GM19372 (cell line): ENCODE data around the gene ATP5ME.

Experiments used
- ATAC-seq: cut with Tn5 transposase; IDR thresholded peaks from one replicate; pipeline ENCODE4 v1.9.1; 2021; ENCODE audit warnings: mild to moderate bottlenecking, low read depth, moderate library complexity; ENCODE audit not compliant: unreplicated experiment

ATP5ME gene

DNA sequence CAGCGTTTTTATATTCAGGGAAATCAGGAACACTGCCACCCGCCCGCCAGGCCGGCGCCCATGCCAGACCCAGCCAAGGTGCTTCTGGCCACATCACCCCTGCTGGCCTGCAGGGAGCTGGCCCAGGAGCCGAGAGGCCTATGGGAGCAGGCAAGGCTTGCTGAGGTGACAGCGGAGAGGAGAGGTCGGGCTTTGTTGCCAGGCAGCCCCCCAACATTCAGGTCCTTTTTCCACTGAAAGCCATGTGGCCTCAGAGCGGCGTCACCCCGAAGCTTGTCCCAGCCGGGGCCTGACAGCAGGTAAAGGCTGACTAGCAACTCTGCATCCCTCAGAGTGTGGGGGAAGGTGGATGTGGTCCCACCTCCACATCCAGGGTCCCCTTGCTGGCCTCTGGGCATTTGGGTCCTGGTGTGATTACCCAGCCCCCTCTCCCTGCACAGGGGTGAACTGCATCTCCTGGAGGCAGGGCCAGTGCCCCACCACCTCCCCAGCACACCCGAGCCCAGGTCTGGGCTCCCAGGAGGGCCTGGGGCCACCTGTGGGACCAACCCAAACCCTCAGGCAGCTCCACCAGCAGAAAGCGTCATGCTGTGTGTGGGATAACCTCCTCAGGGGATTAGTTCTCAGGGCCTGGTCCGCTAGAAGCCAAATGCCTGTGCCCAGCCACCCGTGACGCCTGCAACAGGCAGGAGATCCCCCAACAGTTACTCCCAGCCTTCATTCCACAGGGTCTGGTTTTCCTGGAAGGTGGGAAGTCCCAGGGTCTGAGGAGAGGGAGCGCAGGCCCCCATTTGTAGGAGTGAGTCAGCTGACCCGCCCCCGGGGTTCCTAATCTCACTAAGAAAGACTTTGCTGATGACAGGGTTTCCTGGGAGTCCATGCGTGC is 49.1 kb downstream of the ATP5ME start, which contains the start of gene PDE6B:
Gene PDE6B, plus strand, starts transcription at position 869 of the 886 bp plus-strand sequence. CDS start 54 bp downstream, outside the sequence.
- ATAC-seq = no peak

GRCh38 chr4:623914-624566 is 50.0 kb downstream of the ATP5ME start:
- ATAC-seq = no peak

- no peak for ATAC-seq
These were observed 50.8 kb downstream of the ATP5ME start for GRCh38 chr4:622996-623913.
